Spinal cord (tissue), 10 donors: ENCODE results near the gene ZBTB42. TPM values are rescaled to one million over a fixed set of nuclear protein-coding genes. Genes with fewer than 3 reads are reported as not detected.

Experiments
- DNase-seq, 6 donors: peaks; one replicate each; pipeline versions ENCODE4 v3.0.0 to v3.0.0-alpha.2; 2013 to 2015; ENCODE audit warnings: low spot score in 6 of 6, low read depth in 4 of 6
- H3K27ac ChIP-seq: one replicate; pipeline ENCODE4 v1.5.1; 2013; ENCODE audit warnings: low read depth, low read length, control low read depth
- H3K27me3 ChIP-seq: one replicate; pipeline ENCODE4 v1.6.1; 2013; ENCODE audit warnings: low read length; ENCODE audit not compliant: control insufficient read depth, insufficient read depth
- H3K36me3 ChIP-seq: one replicate; pipeline ENCODE4 v1.6.1; 2013; ENCODE audit warnings: low read length; ENCODE audit not compliant: control insufficient read depth, insufficient read depth
- H3K4me1 ChIP-seq: one replicate; pipeline ENCODE4 v1.6.1; 2013; ENCODE audit warnings: low read length; ENCODE audit not compliant: control insufficient read depth, insufficient read depth
- H3K4me3 ChIP-seq: one replicate; pipeline ENCODE4 v1.5.1; 2013; ENCODE audit warnings: low read depth, low read length, control low read depth
- H3K9me3 ChIP-seq: one replicate; pipeline ENCODE4 v1.6.1; 2013; ENCODE audit warnings: low read length; ENCODE audit not compliant: control insufficient read depth, insufficient read depth
- WGBS: methylation state at CpG from one replicate; pipeline ENCODE4 v1.1.5; 2013; ENCODE audit warnings: missing lambda C conversion rate; ENCODE audit not compliant: insufficient coverage; 5-methylcytosine and 5-hydroxymethylcytosine counted together
- polyA plus RNA-seq, 2 donors: library from polyadenylated mRNA; unstranded; fragments of 120-200 nt; gene quantifications; one replicate each; pipeline ENCODE4 v1.2.1, GENCODE V29; 2013; ENCODE audit not compliant: insufficient read length in 2 of 2
- total RNA-seq, 2 donors: library from RNA; depleted of rRNA in 1 of 2; stranded (reverse); fragments of 120-200 nt in 1 of 2; fragments of >200 nt in 1 of 2; gene quantifications; one replicate each; pipeline versions ENCODE4 v1.2.3 to v1.2.4, GENCODE V29; 2013 to 2014
- donor health status: healthy.

The ZBTB42 gene
- total and polyA plus RNA-seq, 4 donors, result 0.99 to 2.3 (median 1.9) TPM

DNA sequence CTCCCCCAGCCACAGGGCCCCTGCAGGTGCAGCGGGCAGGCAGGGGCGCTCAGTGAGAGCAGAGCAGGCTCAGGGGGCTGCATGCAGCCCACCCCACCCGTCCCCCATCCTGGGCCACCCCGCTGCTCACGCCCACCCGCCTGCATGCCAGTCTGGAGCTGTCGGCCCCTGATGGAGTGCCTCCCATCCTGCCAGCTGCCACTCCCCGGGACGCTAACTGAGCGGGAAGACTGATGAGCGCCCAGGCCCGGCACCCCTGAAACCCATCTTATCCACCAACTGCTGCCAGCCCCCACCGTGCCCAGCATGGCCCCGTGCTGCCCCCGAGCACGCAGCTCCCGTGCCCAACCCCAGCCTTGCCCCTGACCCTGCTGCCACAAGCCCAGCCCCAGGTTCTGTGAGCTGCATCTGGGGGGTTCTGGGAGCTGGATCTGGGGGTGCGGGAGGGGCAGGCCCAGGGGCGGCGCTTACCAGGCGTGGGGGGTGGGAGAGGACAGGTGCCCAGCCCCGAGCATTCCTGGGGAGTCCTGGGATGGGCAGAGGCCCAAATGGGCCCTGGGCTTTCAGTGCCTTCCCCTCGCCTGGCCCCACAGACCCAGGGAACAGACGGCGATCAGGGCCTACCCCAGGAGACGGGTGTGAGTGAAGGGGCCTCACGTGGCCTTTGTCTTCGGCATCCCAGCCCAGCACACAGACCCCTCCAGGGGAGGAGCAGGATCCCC lies 18.7 kb upstream of the ZBTB42 start:
- Histone ChIP-seq H3K4me1 (peaks cover 74% of the 10 kb centered on the region), H3K4me3 (no peak overlapping the region), H3K9me3 (no peaks in the 10 kb centered on the region), H3K36me3 (peaks cover 97% of the 10 kb centered on the region), H3K27me3 (no peaks in the 10 kb centered on the region), H3K27ac (no peak overlapping the region)
- 42% methylated on average over 26 of the region's 28 CpGs for WGBS
- DNase-seq, result no peak

GRCh38 chr14:104782808-104783139 lies 18.1 kb upstream of the ZBTB42 start:
- H3K4me3 ChIP-seq, result no peak overlapping the region
- H3K27ac ChIP-seq, result no peak overlapping the region
- peaks cover 74% of the 10 kb centered on the region for H3K4me1 ChIP-seq
- no peaks in the 10 kb centered on the region for H3K27me3 ChIP-seq
- DNase-seq, result peak in 1 of 6 donors; percentile 59
- WGBS, result 29% methylated on average over 12 of the region's 13 CpGs
- no peaks in the 10 kb centered on the region for H3K9me3 ChIP-seq
- peaks cover 97% of the 10 kb centered on the region for H3K36me3 ChIP-seq

- no peaks in the 10 kb centered on the region for H3K9me3 ChIP-seq
- no peak overlapping the region for H3K4me3 ChIP-seq
- H3K27me3 ChIP-seq, result no peaks in the 10 kb centered on the region
- no peak for DNase-seq
- H3K4me1 ChIP-seq, result peaks cover 74% of the 10 kb centered on the region
- 72% methylated on average over 16 of the region's 16 CpGs for WGBS
- no peak overlapping the region for H3K27ac ChIP-seq
- H3K36me3 ChIP-seq, result peaks cover 97% of the 10 kb centered on the region
These were observed 17.2 kb upstream of the ZBTB42 start for GRCh38 chr14:104783484-104784217.

- 86% methylated on average over 1 of the region's 9 CpGs for WGBS
- H3K9me3 ChIP-seq, result no peaks in the 10 kb centered on the region
- peaks cover 78% of the 10 kb centered on the region for H3K4me1 ChIP-seq
- no peak overlapping the region for H3K27ac ChIP-seq
- H3K4me3 ChIP-seq, result no peak overlapping the region
- H3K27me3 ChIP-seq, result no peaks in the 10 kb centered on the region
- H3K36me3 ChIP-seq, result peaks cover 97% of the 10 kb centered on the region
- no peak for DNase-seq
These were observed 16.7 kb upstream of the ZBTB42 start for GRCh38 chr14:104784218-104784568.

- DNase-seq, result peak in 3 of 6 donors; percentile 42 to 90 (median 76)
- WGBS, result 36% methylated on average over 30 of the region's 36 CpGs
- Histone ChIP-seq H3K27me3 (no peaks in the 10 kb centered on the region), H3K27ac (no peak overlapping the region), H3K4me3 (no peak overlapping the region), H3K36me3 (peaks cover 97% of the 10 kb centered on the region), H3K4me1 (peaks cover 80% of the 10 kb centered on the region), H3K9me3 (no peaks in the 10 kb centered on the region)
These were observed 15.8 kb upstream of the ZBTB42 start for GRCh38 chr14:104784846-104785707.

GRCh38 chr14:104785708-104786080 lies 15.2 kb upstream of the ZBTB42 start:
- H3K27me3 ChIP-seq, result no peaks in the 10 kb centered on the region
- no peak overlapping the region for H3K27ac ChIP-seq
- WGBS, result 84% methylated on average over 13 of the region's 13 CpGs
- peaks cover 97% of the 10 kb centered on the region for H3K36me3 ChIP-seq
- no peaks in the 10 kb centered on the region for H3K9me3 ChIP-seq
- peaks cover 80% of the 10 kb centered on the region for H3K4me1 ChIP-seq
- H3K4me3 ChIP-seq, result no peak overlapping the region
- DNase-seq, result no peak

GRCh38 chr14:104786091-104786586 lies 14.8 kb upstream of the ZBTB42 start:
- Histone ChIP-seq H3K27ac (no peak overlapping the region), H3K27me3 (no peaks in the 10 kb centered on the region), H3K4me3 (no peak overlapping the region), H3K4me1 (peaks cover 80% of the 10 kb centered on the region), H3K36me3 (peaks cover 97% of the 10 kb centered on the region), H3K9me3 (no peaks in the 10 kb centered on the region)
- no peak for DNase-seq
- WGBS, result 57% methylated on average over 13 of the region's 14 CpGs

DNA sequence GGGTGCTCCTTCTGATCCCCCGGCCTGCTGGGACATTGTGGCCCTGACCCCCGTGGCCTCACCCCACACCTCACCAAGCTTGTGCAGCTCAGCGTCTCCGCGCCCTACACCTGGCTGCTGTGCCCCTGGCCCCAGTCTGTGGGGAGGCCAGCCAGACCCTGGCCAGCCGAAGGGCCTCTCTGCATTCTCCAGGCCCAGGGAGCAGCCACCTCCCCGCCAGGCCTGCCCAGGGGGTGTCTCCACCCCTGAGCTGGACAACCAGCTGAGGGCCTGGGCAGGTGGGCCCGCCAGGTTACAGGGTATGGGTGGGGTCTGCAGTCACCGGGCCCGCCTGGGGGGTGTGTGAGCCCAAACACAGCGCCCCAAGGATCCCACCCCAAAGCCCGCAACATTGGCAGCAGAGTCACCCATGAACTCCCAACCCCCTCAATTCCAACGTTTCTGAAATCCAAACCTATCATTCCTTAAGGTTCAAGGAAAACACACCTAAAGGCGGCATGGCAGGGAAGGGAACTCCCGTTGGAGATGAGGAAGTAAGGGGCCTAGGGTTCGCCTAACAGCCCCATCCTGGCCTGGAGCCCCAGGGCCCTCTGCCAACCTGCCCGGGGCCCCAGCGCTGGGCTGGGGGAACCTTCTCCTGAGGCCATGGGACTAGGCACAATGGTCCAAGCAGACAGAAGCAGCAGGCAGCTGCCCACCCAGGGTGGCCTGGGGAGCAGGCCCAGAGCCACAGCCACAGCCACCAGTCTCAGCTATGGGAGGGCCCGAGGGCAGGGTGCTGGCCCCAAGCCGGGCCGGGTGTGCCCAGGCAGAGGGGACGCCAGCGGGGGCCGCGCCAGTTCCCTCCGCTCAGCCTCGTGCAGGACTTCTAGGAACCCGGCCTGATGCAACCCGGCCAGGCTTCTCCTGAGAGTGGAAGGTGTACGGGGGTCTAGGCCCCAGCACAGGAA lies 13.9 kb upstream of the ZBTB42 start:
- Histone ChIP-seq H3K4me3 (no peak overlapping the region), H3K9me3 (no peaks in the 10 kb centered on the region), H3K36me3 (peaks cover 97% of the 10 kb centered on the region), H3K27ac (no peak overlapping the region), H3K4me1 (peaks cover 74% of the 10 kb centered on the region), H3K27me3 (no peaks in the 10 kb centered on the region)
- WGBS, result 79% methylated on average over 21 of the region's 30 CpGs
- DNase-seq, result no peak

DNA sequence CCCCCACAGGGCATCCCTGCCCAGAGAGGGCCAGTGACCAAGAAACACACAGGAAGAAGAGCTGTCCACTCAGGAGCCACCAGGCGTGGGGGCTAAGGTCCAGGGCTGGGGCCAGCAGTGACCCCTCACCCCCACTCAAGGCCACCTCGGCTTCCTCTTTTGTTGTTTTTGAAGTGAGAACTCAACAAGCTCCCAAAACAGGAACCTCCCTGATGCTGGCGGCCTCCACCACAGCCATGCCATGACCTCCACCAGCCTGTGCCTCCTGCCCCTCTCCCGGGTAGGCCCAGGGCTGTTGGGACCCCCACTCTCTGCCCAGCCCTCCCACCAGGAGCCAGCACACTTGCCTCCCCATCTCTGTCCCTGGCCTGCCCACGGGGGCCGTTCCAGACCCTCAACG lies 13.2 kb upstream of the ZBTB42 start:
- 71% methylated on average over 3 of the region's 7 CpGs for WGBS
- no peaks in the 10 kb centered on the region for H3K27me3 ChIP-seq
- no peaks in the 10 kb centered on the region for H3K9me3 ChIP-seq
- no peak overlapping the region for H3K27ac ChIP-seq
- peaks cover 97% of the 10 kb centered on the region for H3K36me3 ChIP-seq
- no peak overlapping the region for H3K4me3 ChIP-seq
- DNase-seq, result no peak
- peaks cover 74% of the 10 kb centered on the region for H3K4me1 ChIP-seq
